Right lobe of liver (tissue), 6 donors: ENCODE measurements around the gene MYH6. TPM values are rescaled to one million over a fixed set of nuclear protein-coding genes. Genes with fewer than 3 reads are reported as not detected.

Experiments
- ATAC-seq, 4 donors: fragments of 200-7000 bp; cut with Tn5 transposase; one replicate each; pipeline ENCODE4 v1.9.1; 2020; ENCODE audit warnings: mild to moderate bottlenecking in 4 of 4, moderate library complexity in 4 of 4
- DNase-seq, 3 donors: peaks; one replicate each; pipeline ENCODE4 v3.0.0-alpha.2; 2020
- H3K27ac ChIP-seq, 3 donors: fragments of 200-600 bp; one replicate each; pipeline ENCODE4 v1.8.0; 2022
- H3K27me3 ChIP-seq, 2 donors: fragments of 200-600 bp; one replicate each; pipeline ENCODE4 v1.8.0; 2022
- H3K36me3 ChIP-seq, 4 donors: fragments of 200-600 bp; sonication (generic) in 1 of 4; one replicate each; pipeline versions ENCODE4 v1.5.1 to v1.8.0; 2017 to 2022; ENCODE audit warnings: control low read depth in 1 of 4
- H3K4me1 ChIP-seq, 4 donors: fragments of 200-600 bp; sonication (generic) in 1 of 4; one replicate each; pipeline versions ENCODE4 v1.5.1 to v1.8.0; 2017 to 2022; ENCODE audit warnings: control low read depth in 1 of 4
- H3K4me3 ChIP-seq, 3 donors: fragments of 200-600 bp; one replicate each; pipeline ENCODE4 v1.8.0; 2022
- H3K9me3 ChIP-seq, 4 donors: fragments of 200-600 bp; sonication (generic) in 1 of 4; one replicate each; pipeline versions ENCODE4 v1.5.1 to v1.8.0; 2017 to 2022; ENCODE audit warnings: control low read depth in 1 of 4
- CTCF ChIP-seq, 4 donors: fragments of 200-600 bp in 3 of 4; fragments of 450-650 bp in 1 of 4; IDR thresholded peaks; one replicate each; pipeline versions ENCODE4 v1.5.1 to v1.8.0; 2016 to 2022; ENCODE audit warnings: antibody characterized with exemption in 4 of 4, mild to moderate bottlenecking in 2 of 4
- POLR2A ChIP-seq: fragments of 450-650 bp; IDR thresholded peaks from one replicate; pipeline ENCODE4 v1.6.1; 2017; ENCODE audit warnings: antibody characterized with exemption, mild to moderate bottlenecking
- WGBS: methylation state at CpG from one replicate; pipeline ENCODE4 v1.1.6; 2018; ENCODE audit warnings: low coverage, low lambda C conversion rate; ENCODE audit not compliant: insufficient coverage; ENCODE audit errors: missing lambda C conversion rate; 5-methylcytosine and 5-hydroxymethylcytosine counted together
- intact Hi-C, 2 donors: fragments of 100-400 bp; cut with DNase I; formaldehyde crosslinking; loops; one replicate each; pipeline versions ENCODE4 v1.11.2 to v1.14.1; 2022
- total RNA-seq, 6 experiments: library from RNA; depleted of rRNA in 2 of 6; stranded (reverse); fragments of >200 nt in 2 of 6; fragmentation: NEBNext Ultra II Directional in 3 of 6; extraction: Animal tissue kit (Norgen Biotek cat#: 25700) in 3 of 6; gene quantifications; one replicate each; pipeline versions ENCODE4 v1.1.0 to v1.2.4, GENCODE V29; 2016 to 2023
- donor health status: DM: no; HTN: yes; CAD: no.
- donor health status: DM: no; HTN: no; CAD: no.
- donor health status: DM: no; HTN: no; CAD: no.
- donor health status: DM: no; HTN: yes; CAD: no.
- donor health status: DM: no; HTN: yes; CAD: no.

The MYH6 gene
- total RNA-seq, 6 experiments from 2014 or later, result 0.07 to 1.00 (median 0.13) TPM; not detected in 1

GRCh38 chr14:23404331-23404900 lies 3.7 kb downstream of the MYH6 start:
- Histone ChIP-seq H3K27me3 (no peaks in the 10 kb centered on the region), H3K27ac (no peak overlapping the region), H3K36me3 (no peaks in the 10 kb centered on the region), H3K9me3 (no peaks in the 10 kb centered on the region), H3K4me1 (no peaks in the 10 kb centered on the region), H3K4me3 (no peak overlapping the region)
- intact Hi-C loops, result no loop called here
- ATAC-seq (no peak), DNase-seq (no peak)
- WGBS, result no CpG with 5 or more reads among the region's 14 CpGs
- no peak for TF ChIP-seq CTCF (IDR thresholded peaks at IDR 0.05)
- no peak for TF ChIP-seq POLR2A

- no peak for TF ChIP-seq CTCF (IDR thresholded peaks at IDR 0.05)
- no peak for TF ChIP-seq POLR2A
- Histone ChIP-seq H3K4me3 (no peak overlapping the region), H3K27me3 (no peaks in the 10 kb centered on the region), H3K27ac (no peak overlapping the region), H3K9me3 (no peaks in the 10 kb centered on the region), H3K36me3 (no peaks in the 10 kb centered on the region), H3K4me1 (no peaks in the 10 kb centered on the region)
- intact Hi-C loops, result no loop called here
- no peak for DNase-seq
- no CpG with 5 or more reads among the region's 4 CpGs for WGBS
- no peak for ATAC-seq
Measured at GRCh38 chr14:23403908-23404307, 4.2 kb downstream of the MYH6 start.

GRCh38 chr14:23403139-23403438 lies 5.0 kb downstream of the MYH6 start:
- TF ChIP-seq CTCF (IDR thresholded peaks at IDR 0.05) (no peak), POLR2A (no peak)
- H3K4me1 ChIP-seq, result no peaks in the 10 kb centered on the region
- intact Hi-C loops, result no loop called here
- H3K4me3 ChIP-seq, result no peak overlapping the region
- no peaks in the 10 kb centered on the region for H3K9me3 ChIP-seq
- H3K36me3 ChIP-seq, result no peaks in the 10 kb centered on the region
- H3K27me3 ChIP-seq, result no peaks in the 10 kb centered on the region
- ATAC-seq, result no peak
- H3K27ac ChIP-seq, result no peak overlapping the region
- no peak for DNase-seq
- 46% methylated on average over 4 of the region's 7 CpGs for WGBS

- TF ChIP-seq CTCF (IDR thresholded peaks at IDR 0.05) (no peak), POLR2A (no peak)
- H3K27me3 ChIP-seq, result no peaks in the 10 kb centered on the region
- intact Hi-C loops, result no loop called here
- no peaks in the 10 kb centered on the region for H3K4me1 ChIP-seq
- H3K4me3 ChIP-seq, result no peak overlapping the region
- no peaks in the 10 kb centered on the region for H3K36me3 ChIP-seq
- H3K27ac ChIP-seq, result no peak overlapping the region
- 40% methylated on average over 12 of the region's 25 CpGs for WGBS
- no peaks in the 10 kb centered on the region for H3K9me3 ChIP-seq
- DNase-seq, result no peak
- ATAC-seq, result no peak
Measured at GRCh38 chr14:23402296-23403138, 5.6 kb downstream of the MYH6 start.
